CD4-positive, alpha-beta T cell treated with Interferon gamma for 1 hour (primary cell): ENCODE results near the gene CD46.

ENCODE experiments used
- DNase-seq: peaks from one replicate; pipeline ENCODE4 v3.0.0-alpha.2; 2020

CD46 gene

DNA sequence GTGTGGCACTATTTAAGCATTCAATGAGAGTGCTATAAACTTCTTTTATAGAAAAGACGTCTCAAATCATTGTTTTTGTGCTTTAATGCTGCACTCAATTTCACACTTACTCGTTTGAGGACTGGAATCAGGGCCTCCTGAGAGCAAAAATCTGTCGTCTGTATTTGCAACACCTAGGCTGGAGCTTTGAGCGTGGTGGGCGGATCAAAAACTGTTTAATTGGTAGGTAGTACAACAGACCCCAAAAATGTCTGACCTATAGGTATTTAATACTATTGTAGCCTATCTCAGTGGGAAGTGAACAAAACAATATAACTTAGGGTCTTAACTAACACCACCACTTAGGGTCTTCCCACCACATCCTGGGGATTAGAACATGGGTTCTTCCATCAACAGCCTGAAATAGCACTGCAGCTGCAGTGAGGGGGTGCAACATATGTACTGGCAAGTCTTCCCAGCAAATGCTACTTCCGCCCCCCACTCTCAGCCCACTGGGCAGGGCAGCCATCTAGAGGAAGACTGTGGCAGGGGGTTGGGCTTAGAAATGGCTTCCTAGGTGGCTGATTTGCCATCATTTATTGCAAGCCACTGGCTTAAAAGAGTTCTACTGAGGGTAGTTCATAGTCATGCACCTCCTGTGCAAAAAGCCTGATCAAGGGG, 48.3 kb downstream of the CD46 start:
- DNase-seq: no peak

DNA sequence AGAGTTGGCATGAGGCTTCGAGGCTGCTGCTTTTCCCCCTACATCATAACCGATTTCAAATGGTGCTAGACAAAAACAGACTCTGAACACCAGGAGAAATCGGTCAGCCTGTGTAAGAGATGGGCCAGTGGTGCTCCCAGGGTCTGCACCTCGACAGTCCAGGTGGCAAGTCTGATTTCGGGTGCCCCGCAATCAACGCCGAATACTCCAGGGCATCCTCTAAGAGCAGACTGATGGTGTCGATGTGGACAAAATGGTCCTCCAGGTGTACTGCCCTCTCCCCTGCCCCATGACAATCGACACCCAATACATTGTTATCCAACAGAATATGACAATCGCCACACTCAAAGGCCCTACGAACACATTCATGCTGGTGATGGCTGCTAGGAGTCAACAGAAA, 50.0 kb downstream of the CD46 start:
- no peak for DNase-seq

DNA sequence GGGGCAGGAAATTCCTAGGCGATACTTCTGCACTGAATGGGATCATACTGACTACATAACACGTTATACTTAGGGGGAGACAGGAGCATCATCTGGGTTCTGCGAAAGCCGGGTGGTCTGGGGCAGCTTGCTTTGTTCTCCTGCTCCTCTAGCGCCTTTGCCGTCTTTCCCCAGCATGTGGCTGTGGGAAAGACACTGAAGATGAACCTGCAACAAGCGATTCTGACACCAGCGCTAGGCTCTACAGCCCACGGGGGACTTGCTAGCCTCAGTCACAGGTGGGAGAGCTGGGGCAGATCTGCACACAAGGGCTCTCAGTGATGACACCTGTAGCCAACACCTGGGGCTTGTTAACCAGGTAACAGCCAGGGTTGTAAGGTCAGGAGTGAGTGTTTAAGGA, 51.8 kb downstream of the CD46 start:
- no peak for DNase-seq

DNA sequence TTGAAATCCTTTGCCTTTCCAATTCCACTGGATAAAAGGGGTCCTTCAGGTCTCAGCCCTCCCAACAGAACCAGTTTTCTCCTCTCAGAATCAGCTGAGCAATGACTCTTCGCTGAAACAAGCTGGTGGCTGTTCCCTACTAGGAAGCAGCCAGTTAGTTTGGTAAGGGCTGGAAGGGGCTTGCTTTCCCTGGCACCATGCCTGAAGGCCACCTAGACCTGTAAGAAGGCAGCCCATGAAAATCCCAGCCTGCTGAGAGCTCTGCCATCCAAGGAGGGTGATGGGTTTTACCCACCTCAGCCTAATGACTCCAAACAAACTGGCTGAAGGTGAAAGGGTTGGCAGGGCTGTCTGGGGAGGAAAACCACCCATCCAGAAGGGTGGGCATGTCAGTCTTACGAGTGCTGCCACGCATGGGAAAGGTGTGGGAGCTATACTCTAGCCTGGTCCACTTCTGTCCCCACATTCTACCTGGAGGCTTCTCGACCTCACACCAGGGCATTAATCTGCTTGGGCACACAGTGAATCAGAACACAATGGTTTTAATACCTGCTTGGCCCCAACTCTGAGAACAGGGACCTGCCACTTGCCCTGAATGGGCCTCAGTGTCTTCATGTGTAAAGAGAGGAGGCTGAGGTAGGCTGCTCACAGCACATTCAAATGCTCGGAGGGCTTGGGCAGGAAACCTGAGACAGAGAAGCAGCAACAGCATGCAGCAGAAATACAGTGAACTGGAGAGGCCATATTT, 53.0 kb downstream of the CD46 start:
- DNase-seq: no peak

DNA sequence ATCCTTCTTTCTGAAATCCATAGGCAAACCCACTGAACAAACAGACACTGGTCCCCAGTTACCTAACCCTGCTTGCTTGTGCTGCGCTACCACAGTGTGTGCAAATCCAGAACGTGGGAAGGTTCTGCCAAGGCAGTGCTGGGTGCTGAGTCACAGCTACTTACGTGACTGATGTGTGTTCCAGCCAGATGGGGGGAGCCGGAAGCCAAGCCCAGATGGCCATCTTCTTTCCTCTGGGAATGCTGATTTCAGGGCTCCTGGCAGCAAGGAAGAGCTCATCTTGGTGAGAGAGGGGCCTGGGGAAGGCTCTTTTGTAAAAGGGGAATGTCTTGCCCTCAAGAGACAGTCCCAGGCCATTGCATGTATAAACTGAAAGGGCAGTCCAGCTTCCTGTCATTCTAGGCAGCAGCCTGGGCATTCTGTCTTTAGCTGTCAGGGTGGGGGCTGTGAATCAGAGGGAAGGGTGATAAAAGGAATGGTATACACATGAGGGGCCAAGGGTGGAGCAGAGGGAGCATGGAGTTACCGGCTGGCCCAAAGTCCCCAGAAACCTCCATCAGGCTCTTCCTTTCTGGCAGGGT, 54.1 kb downstream of the CD46 start:
- DNase-seq: no peak

DNA sequence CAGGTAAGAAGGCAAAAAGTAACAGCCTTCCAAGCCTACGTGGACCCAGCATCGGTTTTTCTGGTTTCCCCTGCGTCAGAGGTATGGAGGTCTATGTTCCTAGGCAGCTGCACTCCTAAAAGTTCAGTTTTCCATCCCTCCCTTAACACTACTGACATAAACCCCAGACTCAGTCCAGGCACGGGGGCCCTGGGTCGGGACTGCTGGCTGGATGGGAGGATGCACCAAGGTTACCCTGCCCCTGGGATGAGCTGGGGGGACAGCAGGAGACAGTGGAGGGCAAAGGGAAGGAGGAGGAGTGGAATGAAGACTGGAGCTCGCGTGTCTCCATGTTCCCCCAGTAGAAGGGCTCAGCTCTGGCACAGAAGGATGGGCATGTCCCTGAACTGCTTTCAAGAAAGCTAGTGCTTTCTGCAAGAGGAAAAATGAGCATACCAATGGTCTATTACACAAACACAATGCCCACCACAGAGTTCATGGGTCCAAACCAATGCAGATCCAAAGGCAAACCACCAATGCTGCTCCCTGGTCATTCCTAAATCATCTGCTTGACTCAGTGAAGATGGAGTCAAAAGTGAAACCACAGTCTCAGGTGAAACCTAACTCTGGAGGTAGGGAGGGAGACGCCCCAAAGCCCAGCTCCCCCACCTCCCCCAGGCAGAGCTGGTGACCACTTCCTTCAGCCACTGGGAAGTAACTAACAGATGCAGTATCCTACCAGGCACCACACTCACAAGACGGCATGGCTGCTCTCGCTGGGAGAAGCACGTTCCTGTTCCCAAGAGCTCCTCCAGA, 54.9 kb downstream of the CD46 start:
- DNase-seq: no peak

DNA sequence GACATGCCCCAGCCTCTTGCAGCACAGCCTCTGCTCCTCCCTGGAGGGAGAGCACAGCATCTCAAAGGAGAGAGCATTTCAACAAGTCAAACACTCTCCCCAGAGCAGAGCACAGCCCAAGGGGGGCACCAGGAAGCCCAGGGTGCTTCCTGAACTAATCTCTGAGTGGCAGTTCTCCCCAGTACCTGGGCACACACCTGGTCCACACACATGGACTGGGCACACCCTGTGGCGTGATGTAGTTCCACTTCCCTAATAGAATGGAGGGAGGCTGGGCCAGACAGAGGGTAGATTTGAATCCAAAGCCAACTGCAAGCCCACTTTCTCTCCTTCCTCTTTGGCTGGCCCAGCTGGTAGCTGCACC, 55.5 kb downstream of the CD46 start:
- DNase-seq: peak; percentile 30

DNA sequence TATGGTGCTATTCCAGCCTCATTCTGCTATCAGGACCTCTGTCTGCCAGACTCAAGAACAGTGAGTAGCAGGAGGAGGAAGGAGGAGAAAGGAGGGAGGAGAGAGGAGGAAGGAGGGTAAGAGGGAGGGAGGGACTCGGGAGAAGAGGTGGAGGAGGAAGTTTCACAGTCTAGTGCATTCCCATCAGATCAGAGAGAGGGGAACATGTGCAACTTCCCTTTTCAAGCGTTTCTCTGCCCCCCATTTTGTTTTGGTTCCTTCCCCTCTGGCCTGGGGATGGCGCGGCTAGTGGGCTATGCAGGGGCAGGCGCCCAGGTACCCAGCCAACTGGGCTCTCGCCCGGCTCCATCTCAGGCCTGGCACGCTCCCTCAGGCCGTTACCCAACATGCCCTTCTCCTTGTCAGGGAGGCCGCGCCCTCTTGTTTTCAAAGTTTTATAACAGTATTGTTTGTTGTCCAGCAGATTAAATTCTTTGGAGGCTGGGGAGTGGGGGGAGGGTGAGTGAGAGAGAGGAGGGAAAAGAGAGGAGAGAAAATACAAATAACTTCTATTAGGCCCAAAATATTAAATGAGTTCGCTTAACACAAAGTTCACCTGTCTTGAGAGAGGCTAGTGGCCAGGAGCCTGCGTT, 56.0 kb downstream of the CD46 start:
- peak; percentile 16 for DNase-seq

DNA sequence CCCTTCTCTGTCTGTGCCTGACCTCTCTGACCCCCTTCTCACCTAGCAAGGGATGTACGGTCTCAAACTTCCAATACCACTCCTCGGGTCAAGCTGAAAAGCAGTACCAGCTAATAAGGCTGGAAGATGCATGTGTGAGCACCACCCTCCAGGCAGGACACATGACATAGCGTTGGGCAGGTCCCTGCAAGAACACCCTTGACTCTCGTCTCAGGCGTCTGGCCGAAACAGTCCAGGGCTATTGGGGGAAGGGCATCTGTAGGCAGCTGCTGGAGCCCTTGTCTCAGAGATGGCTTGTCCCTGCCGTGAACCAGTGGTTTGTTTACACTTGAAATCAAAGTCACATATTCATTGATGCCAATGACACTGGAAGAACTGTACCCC, 56.5 kb downstream of the CD46 start:
- no peak for DNase-seq

DNA sequence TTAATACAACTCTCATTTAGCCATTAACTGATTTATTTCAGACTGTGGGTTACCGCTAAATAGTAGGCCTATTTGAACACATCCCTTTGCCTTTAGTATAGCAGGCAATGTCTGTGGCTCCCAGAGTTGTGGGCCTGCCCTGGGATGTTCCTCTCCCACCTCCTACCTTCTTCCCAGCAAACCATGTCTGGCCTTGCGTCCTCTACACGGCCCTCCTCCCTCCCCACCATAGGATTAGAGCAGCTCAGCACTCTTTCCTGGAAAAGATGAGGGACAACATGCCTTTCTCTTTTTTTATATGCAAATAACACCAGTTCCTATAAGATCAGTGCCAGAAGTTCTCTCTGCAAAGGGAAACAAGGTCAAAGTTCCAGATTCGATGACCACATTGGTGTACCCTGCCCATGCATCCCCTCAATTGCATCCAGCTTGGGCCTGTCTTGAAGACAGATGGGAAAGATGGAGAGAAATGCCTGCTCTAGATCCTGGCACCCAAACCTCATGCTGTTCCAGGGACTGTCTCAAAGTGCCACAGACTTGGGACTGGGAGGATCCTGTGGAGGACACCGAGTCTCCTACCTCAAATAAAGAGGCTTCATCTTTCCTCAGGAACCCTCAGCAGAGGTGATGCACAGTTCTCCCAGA, 57.2 kb downstream of the CD46 start:
- no peak for DNase-seq

DNA sequence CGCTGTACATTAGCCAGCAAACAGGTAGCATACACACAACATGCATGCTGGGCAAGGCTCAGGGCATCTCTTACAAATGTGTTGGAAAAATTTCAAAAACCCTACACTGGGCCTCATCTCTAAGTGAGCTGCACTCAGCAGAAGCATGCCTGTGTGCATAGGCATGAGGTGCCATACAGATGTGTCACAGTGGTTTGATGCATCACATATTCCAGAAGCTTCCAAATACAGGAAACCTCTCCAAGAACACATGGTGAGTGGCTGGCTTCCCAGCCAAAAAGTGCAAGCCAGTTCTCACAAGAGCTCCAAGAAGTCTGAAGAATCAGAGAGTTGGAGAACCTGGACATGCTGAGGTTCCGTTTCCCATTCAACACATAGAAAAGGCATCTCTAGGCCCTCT, 58.3 kb downstream of the CD46 start:
- DNase-seq: no peak

DNA sequence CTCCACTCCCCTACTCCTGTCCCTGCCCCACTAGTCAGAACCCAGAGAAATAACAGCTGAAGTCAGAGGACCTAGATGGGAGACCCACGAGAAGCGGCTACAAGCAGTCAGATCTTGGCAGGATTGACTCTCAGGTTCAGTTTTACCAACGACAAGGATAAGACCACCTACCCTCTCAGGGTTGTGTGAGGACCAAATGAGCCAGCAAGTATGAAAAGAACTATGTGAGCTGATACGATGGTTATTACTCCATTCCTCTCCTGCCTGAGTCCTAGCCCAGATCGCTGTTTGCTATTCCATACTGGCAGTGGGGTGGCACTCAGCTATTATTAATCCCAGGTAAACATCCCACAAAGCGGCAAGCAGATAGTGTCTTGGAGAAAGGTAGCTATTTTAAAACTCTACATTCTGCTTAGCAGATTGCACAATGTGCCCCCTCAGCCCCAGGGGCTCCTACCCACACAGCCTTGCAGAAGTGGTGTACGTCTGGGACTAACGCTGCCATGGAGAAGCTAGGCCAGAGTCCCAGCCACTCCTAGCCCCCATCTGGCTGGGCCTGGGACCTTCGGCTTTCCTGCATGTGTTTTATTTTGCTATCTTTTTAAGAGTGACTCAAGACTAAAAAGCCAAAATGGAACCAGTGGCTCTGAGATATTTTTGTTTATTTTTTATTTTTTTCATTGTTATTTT, 58.9 kb downstream of the CD46 start:
- DNase-seq: no peak

DNA sequence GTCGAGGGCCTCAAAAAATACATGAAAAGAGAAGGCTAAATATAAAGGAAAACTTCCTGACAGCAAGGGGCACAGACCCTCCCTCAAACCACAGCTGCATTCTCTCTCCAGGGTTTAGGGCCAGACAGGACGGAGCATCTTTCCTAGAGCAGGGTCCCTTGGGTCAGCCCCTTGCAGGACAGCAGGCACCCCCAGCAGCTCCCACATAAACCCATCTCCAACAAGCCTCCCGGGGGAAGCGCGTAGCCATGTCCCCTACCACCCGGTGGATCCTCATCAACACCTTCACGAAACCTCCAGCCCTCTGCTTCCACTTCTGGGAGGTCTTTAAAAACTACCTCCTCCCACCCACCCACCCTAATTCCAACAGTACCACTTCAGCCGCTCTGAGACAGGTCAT, 59.5 kb downstream of the CD46 start:
- DNase-seq: no peak

DNA sequence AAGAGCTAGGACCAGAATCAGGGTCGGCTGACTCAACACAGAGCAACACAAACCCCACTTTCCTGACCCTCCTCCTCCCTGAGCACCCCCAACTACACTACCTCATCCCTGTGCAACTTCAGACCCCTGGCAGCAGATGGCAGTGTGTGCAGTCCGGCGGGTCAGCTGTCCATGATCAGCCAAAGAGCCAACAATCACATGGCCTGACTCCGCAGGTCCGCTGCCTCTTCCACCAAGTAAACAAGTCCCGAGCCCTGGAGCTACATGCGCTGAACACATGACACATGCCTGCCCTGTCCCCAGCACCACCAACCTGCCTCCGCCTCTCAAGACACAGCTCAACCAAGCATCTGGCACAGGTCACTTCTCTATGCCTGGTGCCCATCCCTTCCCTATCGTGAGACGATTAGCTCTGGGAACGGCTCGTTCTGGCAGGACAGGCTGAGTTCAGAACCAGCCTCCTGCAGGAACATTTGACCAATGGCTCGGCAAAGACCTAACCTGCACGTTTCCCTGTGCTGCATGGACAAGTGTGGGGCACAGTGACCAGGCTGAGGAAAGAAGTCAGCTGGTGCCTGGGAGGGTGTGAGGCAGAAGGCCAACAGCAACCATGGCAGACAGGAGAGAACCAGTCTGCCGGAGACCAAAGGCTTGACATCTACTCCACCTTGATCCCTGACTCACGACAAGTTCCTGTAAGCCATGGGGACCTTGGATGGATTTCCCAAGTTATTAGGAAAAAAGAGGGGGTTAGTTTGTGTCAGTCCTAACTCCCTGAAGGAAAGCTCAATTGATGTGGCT, 60.3 kb downstream of the CD46 start:
- DNase-seq: no peak

DNA sequence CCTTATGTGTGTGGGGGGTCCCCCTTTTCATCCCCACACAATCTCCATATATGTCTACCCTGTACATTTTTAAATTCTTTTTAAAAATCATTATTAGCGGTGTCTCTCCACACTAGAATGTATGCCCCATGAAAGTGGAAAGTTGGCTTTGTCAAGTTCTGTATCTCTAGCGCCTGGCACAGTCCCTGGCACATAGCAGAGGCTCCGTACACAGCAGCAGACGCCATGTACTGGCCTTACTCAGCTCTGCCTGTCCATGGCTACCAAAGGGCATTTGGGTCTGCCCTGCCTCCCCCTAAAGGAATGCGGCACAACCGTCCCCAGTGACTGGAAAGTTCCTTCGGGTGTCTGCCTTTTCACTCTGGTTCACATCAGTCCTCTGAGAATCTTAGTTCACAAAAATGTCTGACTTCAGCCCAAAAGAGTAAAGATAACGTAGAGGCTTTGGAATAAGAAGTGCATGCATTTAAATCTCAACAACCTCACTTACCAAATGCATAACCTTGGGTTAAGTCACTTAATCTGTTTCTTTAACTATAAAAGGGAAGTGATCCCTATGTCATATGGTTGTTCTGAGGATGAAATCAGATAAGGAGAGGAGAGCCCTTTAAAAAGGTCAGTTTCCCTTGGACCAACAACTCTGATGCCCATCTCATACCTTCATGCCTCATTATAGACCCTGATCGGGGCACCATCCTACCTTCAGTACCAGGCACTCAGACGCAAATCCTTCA, 61.1 kb downstream of the CD46 start:
- no peak for DNase-seq

DNA sequence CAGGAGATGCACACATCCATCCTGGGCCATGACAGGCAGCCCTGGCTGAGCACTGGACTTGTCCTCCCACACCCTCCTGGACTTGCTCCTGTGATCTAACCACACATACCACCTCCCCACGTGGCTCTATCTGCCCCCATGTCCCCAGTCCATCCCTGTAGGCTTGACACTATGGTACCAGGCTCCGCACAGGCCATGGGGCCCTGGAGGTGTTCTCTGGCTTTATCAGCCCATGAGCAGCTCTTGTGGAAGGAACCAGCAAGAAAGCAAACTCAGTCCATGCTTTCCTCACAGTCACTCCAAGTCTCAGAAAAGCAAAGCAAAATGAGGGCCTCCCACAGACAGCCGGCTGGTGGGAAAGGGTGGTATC, 61.6 kb downstream of the CD46 start:
- no peak for DNase-seq

DNA sequence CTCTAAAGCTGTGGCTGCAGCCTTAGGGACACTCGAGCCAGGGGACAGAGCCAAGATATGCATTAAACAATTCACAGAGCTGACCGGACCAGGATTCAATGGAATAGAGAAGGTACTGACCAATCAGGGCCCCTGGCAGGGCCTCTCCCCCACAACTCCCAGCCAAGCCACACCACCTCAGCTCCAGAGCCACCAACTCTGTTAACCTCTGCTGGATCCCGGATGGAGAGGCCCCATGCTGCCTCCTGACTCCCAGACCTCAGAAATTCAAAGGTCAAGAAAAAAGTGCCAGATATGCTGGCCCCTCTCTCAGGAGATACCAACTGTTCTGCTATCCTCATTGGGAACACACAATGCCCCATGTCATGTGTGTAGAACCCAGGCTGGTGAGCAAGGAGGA, 62.1 kb downstream of the CD46 start:
- DNase-seq: no peak

DNA sequence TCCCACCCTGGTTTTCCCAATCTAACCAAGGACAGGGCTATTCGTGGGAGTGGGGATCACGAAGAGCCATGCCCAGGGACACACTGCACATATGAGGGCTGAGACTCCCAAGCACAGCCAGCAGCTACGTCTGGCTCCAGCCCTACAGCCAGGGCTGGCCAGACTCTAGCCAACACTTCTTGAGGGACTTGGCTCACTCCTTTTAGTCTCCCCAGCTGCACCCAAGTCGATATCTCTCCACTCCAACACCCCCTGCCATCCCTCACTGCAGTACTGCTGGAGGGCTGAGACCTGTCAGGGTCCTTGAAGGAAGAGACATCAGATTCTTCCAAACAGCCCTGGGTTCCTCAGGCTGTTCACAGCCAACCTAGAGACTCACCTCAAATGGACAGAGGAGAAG, 62.6 kb downstream of the CD46 start:
- DNase-seq: no peak

DNA sequence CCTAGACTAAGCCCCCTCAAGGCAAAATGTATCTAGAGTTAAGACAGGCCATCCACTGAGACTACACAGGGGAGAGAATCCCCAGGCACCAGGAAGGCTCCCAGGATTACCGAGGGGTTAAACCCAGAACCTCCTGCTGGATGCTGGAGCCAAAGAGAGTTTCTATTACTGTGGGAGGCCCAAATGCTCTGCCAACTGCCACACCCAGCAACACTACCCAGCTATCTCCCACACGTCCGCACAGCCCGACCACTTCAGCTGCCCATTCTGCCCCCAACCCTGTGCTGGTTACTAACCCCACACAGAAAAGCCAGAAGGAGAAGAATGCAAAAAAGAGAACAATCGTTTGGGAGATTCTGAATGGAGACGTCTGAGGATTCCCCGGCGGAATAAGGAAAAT, 63.6 kb downstream of the CD46 start:
- no peak for DNase-seq

DNA sequence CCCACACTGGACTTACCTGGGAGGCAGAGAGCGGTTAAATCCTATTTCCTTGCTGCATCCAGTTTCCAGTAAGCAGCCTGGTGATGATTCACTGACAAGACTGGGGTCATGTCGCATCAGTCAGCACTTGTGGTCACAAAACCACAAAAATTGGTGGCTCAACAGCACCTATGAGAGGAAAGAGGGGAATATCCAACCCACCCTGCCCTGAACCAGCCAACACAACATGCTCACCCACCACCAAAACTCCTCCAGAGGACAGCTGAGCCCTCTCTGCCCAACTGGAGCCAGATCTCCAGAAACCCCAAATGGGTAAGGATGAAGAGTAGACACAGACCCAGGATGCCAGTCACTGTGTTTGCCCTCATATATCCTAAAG, 64.0 kb downstream of the CD46 start:
- DNase-seq: peak; percentile 50

DNA sequence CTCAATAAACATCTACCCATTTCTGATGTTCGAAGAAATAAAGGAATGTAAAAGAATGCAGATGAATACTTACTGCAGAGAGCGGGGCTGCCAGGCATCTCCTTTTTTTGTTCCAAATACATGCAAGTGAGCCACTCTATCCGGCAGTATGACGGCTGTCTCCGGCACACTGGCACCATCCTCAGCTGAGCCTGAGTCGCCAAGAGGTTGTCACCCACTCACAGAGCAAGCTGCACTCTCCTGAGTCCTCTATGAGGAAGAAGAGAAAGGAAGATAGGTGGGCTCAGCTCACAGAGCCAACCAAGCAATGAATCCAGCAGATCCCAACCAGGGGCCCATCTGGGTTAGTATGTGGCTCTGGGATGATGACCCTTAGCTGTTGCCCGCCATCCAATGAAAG, 65.3 kb downstream of the CD46 start:
- no peak for DNase-seq
